ENCODE measurements around the gene SASH1. TPM values are rescaled to one million over a fixed set of nuclear protein-coding genes. Genes with fewer than 3 reads are reported as not detected.

Gene SASH1
- polyA plus RNA-seq, 1 donor from 2014 or later, result 7.0 TPM

GRCh38 chr6:148453906-148454305 is 111.3 kb downstream of the SASH1 start:
- Histone ChIP-seq H3K4me2 (ENCODE audit: low read length) (no peak overlapping the region), H4K20me1 (ENCODE audit: insufficient read depth) (no peaks in the 10 kb centered on the region)

GRCh38 chr6:148455225-148455624 is 112.6 kb downstream of the SASH1 start:
- Histone ChIP-seq H3K27me3 (ENCODE audit: insufficient read depth, low read depth, low read length) (no peaks in the 10 kb centered on the region), H3K79me2 (replicated peaks; ENCODE audit: insufficient read depth, low read length) (no peaks in the 10 kb centered on the region), H3K9me3 (ENCODE audit: low read length) (no peaks in the 10 kb centered on the region), H3K4me2 (ENCODE audit: low read length) (no peak overlapping the region), H4K20me1 (ENCODE audit: insufficient read depth) (no peaks in the 10 kb centered on the region), H3K9me2 (ENCODE audit: insufficient read depth, low read length) (no peaks in the 10 kb centered on the region), H3F3A (ENCODE audit: insufficient read depth, low read length, poor library complexity, severe bottlenecking) (no peaks in the 10 kb centered on the region), H3K9ac (ENCODE audit: low read length) (no peak overlapping the region), H3K36me3 (ENCODE audit: insufficient read depth, low read length) (no peaks in the 10 kb centered on the region), H3K27ac (ENCODE audit: low read length) (no peak overlapping the region), H2AFZ (ENCODE audit: low read depth, low read length) (no peak overlapping the region), H3K4me3 (ENCODE audit: low read length) (no peak overlapping the region)
- no peak for TF ChIP-seq MXI1 (conservative IDR thresholded peaks at IDR 0.05; ENCODE audit: poor library complexity, severe bottlenecking)
- no peak for TF ChIP-seq EP300 (conservative IDR thresholded peaks at IDR 0.05; ENCODE audit: poor library complexity, severe bottlenecking)
- no peak for TF ChIP-seq RAD21 (conservative IDR thresholded peaks at IDR 0.05)

More at GRCh38 chr6:148453906-148454305, 111.3 kb downstream of the SASH1 start:
- Histone ChIP-seq H3K9me3 (ENCODE audit: low read length) (no peaks in the 10 kb centered on the region), H3K36me3 (ENCODE audit: insufficient read depth, low read length) (no peaks in the 10 kb centered on the region), H2AFZ (ENCODE audit: low read depth, low read length) (no peak overlapping the region), H3K9me2 (ENCODE audit: insufficient read depth, low read length) (no peaks in the 10 kb centered on the region), H3K27ac (ENCODE audit: low read length) (no peak overlapping the region), H3F3A (ENCODE audit: insufficient read depth, low read length, poor library complexity, severe bottlenecking) (no peaks in the 10 kb centered on the region), H3K9ac (ENCODE audit: low read length) (no peak overlapping the region), H3K27me3 (ENCODE audit: insufficient read depth, low read depth, low read length) (no peaks in the 10 kb centered on the region), H3K4me3 (ENCODE audit: low read length) (no peak overlapping the region), H3K79me2 (replicated peaks; ENCODE audit: insufficient read depth, low read length) (no peaks in the 10 kb centered on the region)
- no peak for TF ChIP-seq TAF1 (IDR thresholded peaks at IDR 0.05; ENCODE audit: low read depth)

- no peaks in the 10 kb centered on the region for H3K27me3 ChIP-seq (ENCODE audit: insufficient read depth, low read depth, low read length)
- H4K20me1 ChIP-seq (ENCODE audit: insufficient read depth), result no peaks in the 10 kb centered on the region
- H3K9me2 ChIP-seq (ENCODE audit: insufficient read depth, low read length), result no peaks in the 10 kb centered on the region
- no peaks in the 10 kb centered on the region for H3F3A ChIP-seq (ENCODE audit: insufficient read depth, low read length, poor library complexity, severe bottlenecking)
- H3K36me3 ChIP-seq (ENCODE audit: insufficient read depth, low read length), result no peaks in the 10 kb centered on the region
- H3K79me2 ChIP-seq (replicated peaks; ENCODE audit: insufficient read depth, low read length), result no peaks in the 10 kb centered on the region
- no peak overlapping the region for H3K4me3 ChIP-seq (ENCODE audit: low read length)
- H3K4me2 ChIP-seq (ENCODE audit: low read length), result no peak overlapping the region
- no peak overlapping the region for H3K9ac ChIP-seq (ENCODE audit: low read length)
- no peaks in the 10 kb centered on the region for H3K9me3 ChIP-seq (ENCODE audit: low read length)
- TF ChIP-seq RAD21 (conservative IDR thresholded peaks at IDR 0.05) (no peak), SMC3 (conservative IDR thresholded peaks at IDR 0.05; ENCODE audit: poor library complexity) (no peak)
- no peak overlapping the region for H2AFZ ChIP-seq (ENCODE audit: low read depth, low read length)
- no peak overlapping the region for H3K27ac ChIP-seq (ENCODE audit: low read length)
Measured at GRCh38 chr6:148455674-148456558, 113.3 kb downstream of the SASH1 start.

GRCh38 chr6:148457137-148457842 is 114.7 kb downstream of the SASH1 start:
- no peaks in the 10 kb centered on the region for H3K9me2 ChIP-seq (ENCODE audit: insufficient read depth, low read length)

More at GRCh38 chr6:148457137-148457842, 114.7 kb downstream of the SASH1 start:
- no peak overlapping the region for H2AFZ ChIP-seq (ENCODE audit: low read depth, low read length)
- TF ChIP-seq POLR2AphosphoS5 (IDR thresholded peaks at IDR 0.05), result no peak
- TF ChIP-seq EZH2 (IDR thresholded peaks at IDR 0.05; ENCODE audit: borderline replicate concordance, insufficient read depth, low read length, poor library complexity, severe bottlenecking), result no peak
- TF ChIP-seq REST (IDR thresholded peaks at IDR 0.05; ENCODE audit: borderline replicate concordance), result no peak
- no peak for TF ChIP-seq SMC3 (conservative IDR thresholded peaks at IDR 0.05; ENCODE audit: poor library complexity)
- TF ChIP-seq RAD21 (conservative IDR thresholded peaks at IDR 0.05), result no peak
- TF ChIP-seq TAF1 (IDR thresholded peaks at IDR 0.05; ENCODE audit: low read depth), result no peak
- TF ChIP-seq MXI1 (conservative IDR thresholded peaks at IDR 0.05; ENCODE audit: poor library complexity, severe bottlenecking), result no peak
- no peak for TF ChIP-seq EP300 (conservative IDR thresholded peaks at IDR 0.05; ENCODE audit: poor library complexity, severe bottlenecking)
- TF ChIP-seq CTCF (IDR thresholded peaks at IDR 0.05; ENCODE audit: poor library complexity, severe bottlenecking), result no peak
- H3K4me2 ChIP-seq (ENCODE audit: low read length), result no peak overlapping the region
- H3K36me3 ChIP-seq (ENCODE audit: insufficient read depth, low read length), result no peaks in the 10 kb centered on the region
- H3K9me3 ChIP-seq (ENCODE audit: low read length), result no peaks in the 10 kb centered on the region
- no peak overlapping the region for H3K4me3 ChIP-seq (ENCODE audit: low read length)
- H3K9ac ChIP-seq (ENCODE audit: low read length), result no peak overlapping the region
- H3K27ac ChIP-seq (ENCODE audit: low read length), result no peak overlapping the region
- no peaks in the 10 kb centered on the region for H3F3A ChIP-seq (ENCODE audit: insufficient read depth, low read length, poor library complexity, severe bottlenecking)
- H3K27me3 ChIP-seq (ENCODE audit: insufficient read depth, low read depth, low read length), result no peaks in the 10 kb centered on the region
- no peaks in the 10 kb centered on the region for H3K79me2 ChIP-seq (replicated peaks; ENCODE audit: insufficient read depth, low read length)
- H4K20me1 ChIP-seq (ENCODE audit: insufficient read depth), result no peaks in the 10 kb centered on the region

Measured in neural cell (in vitro differentiated cells).